SK-N-SH treated with all-trans-retinoic acid at 6 μM for 48 hours (cell line): ENCODE results near the gene ISLR2.

Experiments
- OSR1 ChIP-seq: fragments of 250-450 bp; sonication (Bioruptor Pico); IDR thresholded peaks from 2 replicates; pipeline ENCODE4 v1.8.0; 2022; ENCODE audit warnings: moderate library complexity, mild to moderate bottlenecking, inconsistent platforms
- POU6F1 ChIP-seq: fragments of 250-450 bp; sonication (Bioruptor Pico); IDR thresholded peaks from 2 replicates; pipeline ENCODE4 v1.8.0; 2021; ENCODE audit warnings: low read depth, mild to moderate bottlenecking, moderate library complexity, borderline replicate concordance
- RARB ChIP-seq: fragments of 250-450 bp; sonication (Bioruptor Pico); IDR thresholded peaks from 2 replicates; pipeline ENCODE4 v1.8.0; 2021; ENCODE audit warnings: mild to moderate bottlenecking, moderate library complexity
- TCF4 ChIP-seq: fragments of 250-450 bp; sonication (Bioruptor Pico); IDR thresholded peaks from 2 replicates; pipeline ENCODE4 v1.8.0; 2021; ENCODE audit warnings: mild to moderate bottlenecking, moderate library complexity, borderline replicate concordance
- TSHZ2 ChIP-seq: fragments of 250-450 bp; sonication (Bioruptor Pico); IDR thresholded peaks from 2 replicates; pipeline ENCODE4 v1.5.0; 2020; ENCODE audit warnings: mild to moderate bottlenecking, moderate library complexity
- ZC3H10 ChIP-seq: fragments of 250-450 bp; sonication (Bioruptor Pico); IDR thresholded peaks from 2 replicates; pipeline ENCODE4 v1.5.1; 2021; ENCODE audit warnings: mild to moderate bottlenecking, moderate library complexity
- ZFP3 ChIP-seq: fragments of 250-450 bp; sonication (Bioruptor Pico); IDR thresholded peaks from 2 replicates; pipeline ENCODE4 v1.5.0; 2020; ENCODE audit warnings: mild to moderate bottlenecking, moderate library complexity
- TF ChIP-seq, protein P1 (sequence below): fragments of 250-450 bp; sonication (Bioruptor Pico); IDR thresholded peaks from 2 replicates; pipeline ENCODE4 v1.8.0; 2020; ENCODE audit warnings: mild to moderate bottlenecking, moderate library complexity, borderline replicate concordance
- TF ChIP-seq, protein P2 (sequence below): fragments of 250-450 bp; sonication (Bioruptor Pico); IDR thresholded peaks from 2 replicates; pipeline ENCODE4 v1.5.1; 2020; ENCODE audit warnings: low read depth, mild to moderate bottlenecking, moderate library complexity

DNA sequence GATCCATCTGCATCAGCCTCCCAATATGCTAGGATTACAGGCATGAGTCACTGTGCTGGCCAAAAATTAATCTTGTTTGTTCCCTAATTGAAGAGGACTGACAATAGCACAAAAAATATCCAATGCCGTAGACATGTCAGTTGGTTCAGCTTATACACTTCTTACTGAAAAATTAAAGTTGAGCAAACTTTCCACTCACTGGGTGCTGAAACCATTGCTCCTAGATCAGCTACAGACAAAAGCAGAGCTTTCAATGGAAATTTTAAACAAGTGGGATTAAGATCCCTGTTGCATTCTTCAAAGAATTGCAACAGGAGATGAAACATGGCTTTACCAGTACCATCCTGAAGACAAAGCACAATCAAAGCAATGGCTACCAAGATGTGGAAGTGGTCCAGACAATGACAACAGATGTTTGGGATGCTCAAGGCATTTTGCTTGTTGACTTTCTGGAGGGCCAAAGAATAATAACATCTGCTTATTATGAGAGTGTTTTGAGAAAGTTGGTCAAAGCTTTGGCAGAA, 16.0 kb downstream of the ISLR2 start:
- TF ChIP-seq ZC3H10 (CRISPR knock-in tag) (no peak), OSR1 (no peak), RARB (no peak), ZFP3 (CRISPR knock-in tag) (no peak), TSHZ2 (CRISPR knock-in tag) (no peak), TCF4 (CRISPR knock-in tag) (no peak), POU6F1 (no peak)
- TF ChIP-seq, protein P1, sequence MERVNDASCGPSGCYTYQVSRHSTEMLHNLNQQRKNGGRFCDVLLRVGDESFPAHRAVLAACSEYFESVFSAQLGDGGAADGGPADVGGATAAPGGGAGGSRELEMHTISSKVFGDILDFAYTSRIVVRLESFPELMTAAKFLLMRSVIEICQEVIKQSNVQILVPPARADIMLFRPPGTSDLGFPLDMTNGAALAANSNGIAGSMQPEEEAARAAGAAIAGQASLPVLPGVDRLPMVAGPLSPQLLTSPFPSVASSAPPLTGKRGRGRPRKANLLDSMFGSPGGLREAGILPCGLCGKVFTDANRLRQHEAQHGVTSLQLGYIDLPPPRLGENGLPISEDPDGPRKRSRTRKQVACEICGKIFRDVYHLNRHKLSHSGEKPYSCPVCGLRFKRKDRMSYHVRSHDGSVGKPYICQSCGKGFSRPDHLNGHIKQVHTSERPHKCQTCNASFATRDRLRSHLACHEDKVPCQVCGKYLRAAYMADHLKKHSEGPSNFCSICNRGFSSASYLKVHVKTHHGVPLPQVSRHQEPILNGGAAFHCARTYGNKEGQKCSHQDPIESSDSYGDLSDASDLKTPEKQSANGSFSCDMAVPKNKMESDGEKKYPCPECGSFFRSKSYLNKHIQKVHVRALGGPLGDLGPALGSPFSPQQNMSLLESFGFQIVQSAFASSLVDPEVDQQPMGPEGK: no peak
- TF ChIP-seq, protein P2, sequence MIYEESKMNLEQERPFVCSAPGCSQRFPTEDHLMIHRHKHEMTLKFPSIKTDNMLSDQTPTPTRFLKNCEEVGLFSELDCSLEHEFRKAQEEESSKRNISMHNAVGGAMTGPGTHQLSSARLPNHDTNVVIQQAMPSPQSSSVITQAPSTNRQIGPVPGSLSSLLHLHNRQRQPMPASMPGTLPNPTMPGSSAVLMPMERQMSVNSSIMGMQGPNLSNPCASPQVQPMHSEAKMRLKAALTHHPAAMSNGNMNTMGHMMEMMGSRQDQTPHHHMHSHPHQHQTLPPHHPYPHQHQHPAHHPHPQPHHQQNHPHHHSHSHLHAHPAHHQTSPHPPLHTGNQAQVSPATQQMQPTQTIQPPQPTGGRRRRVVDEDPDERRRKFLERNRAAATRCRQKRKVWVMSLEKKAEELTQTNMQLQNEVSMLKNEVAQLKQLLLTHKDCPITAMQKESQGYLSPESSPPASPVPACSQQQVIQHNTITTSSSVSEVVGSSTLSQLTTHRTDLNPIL (CRISPR knock-in tag): no peak
